Neuronal stem cell (in vitro differentiated cells): Measurements from ENCODE around the gene PLD1.

Experiments used
- DNase-seq: peaks from one replicate; pipeline ENCODE4 v3.0.0-alpha.2; 2013; ENCODE audit warnings: low spot score
- H2AFZ ChIP-seq: one replicate; pipeline ENCODE4 v1.6.1; 2013; ENCODE audit warnings: mild to moderate bottlenecking, low read length, inconsistent platforms
- H2AK5ac ChIP-seq: 2 replicates; pipeline ENCODE4 v1.6.1; 2013; ENCODE audit warnings: low read depth, mild to moderate bottlenecking, inconsistent platforms, low read length, moderate library complexity, mixed read lengths
- H2BK120ac ChIP-seq: 2 replicates; pipeline ENCODE4 v1.6.1; 2013; ENCODE audit warnings: low read depth, mild to moderate bottlenecking, inconsistent platforms, low read length, moderate library complexity, mixed read lengths
- H2BK12ac ChIP-seq: one replicate; pipeline ENCODE4 v1.6.1; 2013; ENCODE audit warnings: low read length, inconsistent platforms
- H2BK15ac ChIP-seq: 2 replicates; pipeline ENCODE4 v1.6.1; 2013; ENCODE audit warnings: mild to moderate bottlenecking, low read length, inconsistent platforms, mixed read lengths
- H2BK5ac ChIP-seq: one replicate; pipeline ENCODE4 v1.6.1; 2013; ENCODE audit warnings: inconsistent platforms, mild to moderate bottlenecking, low read length, moderate library complexity
- H3K14ac ChIP-seq: one replicate; pipeline ENCODE4 v1.6.1; 2013; ENCODE audit warnings: low read length, inconsistent platforms
- H3K18ac ChIP-seq: 2 replicates; pipeline ENCODE4 v1.6.1; 2013; ENCODE audit warnings: low read length, inconsistent platforms
- H3K23ac ChIP-seq: 2 replicates; pipeline ENCODE4 v1.6.1; 2013; ENCODE audit warnings: low read depth, mild to moderate bottlenecking, mixed read lengths, low read length, inconsistent platforms; ENCODE audit not compliant: poor library complexity
- H3K27ac ChIP-seq: replicated peaks from 3 replicates; pipeline ENCODE4 v1.5.1; 2013; ENCODE audit warnings: low read length, inconsistent platforms
- H3K27me3 ChIP-seq, 3 experiments: 2 replicates each; pipeline ENCODE4 v1.6.1; 2013; ENCODE audit warnings: low read length in 3 of 3, mild to moderate bottlenecking in 2 of 3, inconsistent platforms in 1 of 3, low read depth in 1 of 3, mixed read lengths in 1 of 3, moderate library complexity in 1 of 3; ENCODE audit not compliant: control insufficient read depth in 3 of 3, insufficient read depth in 3 of 3
- H3K36me3 ChIP-seq, 2 donors: replicated peaks in 1 of 2; 2 replicates each; pipeline ENCODE4 v1.6.1; 2013; ENCODE audit warnings: low read length in 2 of 2; ENCODE audit not compliant: control insufficient read depth in 2 of 2, insufficient read depth in 2 of 2
- H3K4ac ChIP-seq: 2 replicates; pipeline ENCODE4 v1.6.1; 2013; ENCODE audit warnings: inconsistent platforms, mild to moderate bottlenecking, low read length, moderate library complexity
- H3K4me1 ChIP-seq, 2 donors: 1 replicate in 1 of 2; 2 replicates in 1 of 2; pipeline ENCODE4 v1.6.1; 2013; ENCODE audit warnings: low read length in 2 of 2, low read depth in 1 of 2; ENCODE audit not compliant: control insufficient read depth in 2 of 2, insufficient read depth in 1 of 2
- H3K4me2 ChIP-seq: one replicate; pipeline ENCODE4 v1.6.1; 2013; ENCODE audit warnings: mild to moderate bottlenecking, low read length, inconsistent platforms; ENCODE audit not compliant: insufficient read depth, poor library complexity, severe bottlenecking
- H3K4me3 ChIP-seq, 2 donors: 2 replicates each; pipeline ENCODE4 v1.5.1; 2013; ENCODE audit warnings: low read length in 2 of 2, mild to moderate bottlenecking in 2 of 2, inconsistent platforms in 1 of 2, moderate library complexity in 1 of 2
- H3K79me1 ChIP-seq: one replicate; pipeline ENCODE4 v1.6.1; 2013; ENCODE audit warnings: low read depth, mild to moderate bottlenecking, inconsistent platforms, low read length, moderate library complexity
- H3K9ac ChIP-seq: one replicate; pipeline ENCODE4 v1.6.1; 2013; ENCODE audit warnings: mild to moderate bottlenecking, low read depth, low read length, inconsistent platforms; ENCODE audit not compliant: poor library complexity
- H3K9me3 ChIP-seq, 2 donors: replicated peaks in 1 of 2; 2 replicates each; pipeline versions ENCODE3 to v1.6.1; 2013; ENCODE audit warnings: low read length in 2 of 2, mild to moderate bottlenecking in 2 of 2, inconsistent platforms in 1 of 2, low read depth in 1 of 2, mixed read lengths in 1 of 2, moderate library complexity in 1 of 2; ENCODE audit not compliant: control insufficient read depth in 2 of 2, insufficient read depth in 1 of 2
- H4K8ac ChIP-seq: one replicate; pipeline ENCODE4 v1.6.1; 2013; ENCODE audit warnings: low read depth, mild to moderate bottlenecking, inconsistent platforms, low read length, moderate library complexity
- H4K91ac ChIP-seq: one replicate; pipeline ENCODE4 v1.6.1; 2013; ENCODE audit warnings: low read length, low read depth, mild to moderate bottlenecking, inconsistent platforms; ENCODE audit not compliant: poor library complexity
- WGBS, 2 donors: extraction: QIAGEN DNeasy Blood & Tissue Kit; methylation state at CpG; one replicate each; pipeline ENCODE4 v1.1.7; 2013; ENCODE audit warnings: missing lambda C conversion rate in 2 of 2, mixed read lengths in 1 of 2; ENCODE audit not compliant: insufficient read length in 2 of 2, insufficient replicate concordance in 1 of 2; ENCODE audit errors: extremely low coverage in 2 of 2; 5-methylcytosine and 5-hydroxymethylcytosine counted together

PLD1 gene

GRCh38 chr3:171811913-171812335 is 1.6 kb upstream of the PLD1 start:
- no peak overlapping the region for H3K14ac ChIP-seq
- H3K36me3 ChIP-seq: no peaks in the 10 kb centered on the region
- H2BK12ac ChIP-seq: no peak overlapping the region
- H3K9me3 ChIP-seq: no peaks in the 10 kb centered on the region
- no peak overlapping the region for H3K4me2 ChIP-seq
- H2AK5ac ChIP-seq: no peak overlapping the region
- no peak overlapping the region for H2BK15ac ChIP-seq
- H3K18ac ChIP-seq: no peak overlapping the region
- no CpG with 5 or more reads among the region's 9 CpGs for WGBS, 2 donors
- H3K4ac ChIP-seq: no peak overlapping the region
- H3K23ac ChIP-seq: no peak overlapping the region
- H4K8ac ChIP-seq: no peak overlapping the region
- no peak overlapping the region for H3K27ac ChIP-seq
- no peak overlapping the region for H2BK5ac ChIP-seq
- H3K27me3 ChIP-seq: peaks cover 4 to 28% (median 25%) of the 10 kb centered on the region in 3 experiments
- H4K91ac ChIP-seq: no peak overlapping the region
- no peak for DNase-seq
- H2AFZ ChIP-seq: no peak overlapping the region
- H3K79me1 ChIP-seq: no peaks in the 10 kb centered on the region
- H3K4me3 ChIP-seq: no peak overlapping the region
- H3K9ac ChIP-seq: no peak overlapping the region
- H2BK120ac ChIP-seq: no peak overlapping the region
- H3K4me1 ChIP-seq: peaks cover 5 to 9% of the 10 kb centered on the region in 2 donors

DNA sequence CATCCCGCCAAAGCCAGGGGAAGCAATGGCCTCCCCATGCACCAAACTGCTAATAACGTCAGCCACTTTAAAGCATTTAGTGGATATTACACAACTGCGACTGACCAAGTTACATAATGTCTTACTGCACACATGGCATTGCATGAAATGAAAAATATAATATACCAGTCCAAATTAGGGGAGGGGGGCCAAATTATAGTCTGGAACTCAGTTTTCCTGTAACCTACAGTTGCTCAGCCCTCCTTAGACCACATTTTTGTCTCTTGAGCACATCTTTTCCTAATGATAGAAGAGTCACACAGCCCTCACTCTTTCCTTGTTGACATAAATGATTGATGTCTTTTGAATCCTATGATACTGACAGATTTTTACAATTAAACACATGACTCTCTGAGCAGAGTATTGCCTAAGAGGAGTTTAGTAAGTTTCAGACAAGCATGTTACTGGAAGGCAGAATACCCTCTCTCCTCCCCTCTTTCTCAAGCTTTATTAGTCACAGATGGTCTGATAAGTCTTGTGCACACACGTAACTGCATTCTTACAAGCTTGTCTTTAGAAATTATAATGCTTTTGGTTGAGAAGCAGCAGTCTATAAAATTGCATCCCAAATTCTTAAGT is 1.1 kb upstream of the PLD1 start:
- no peak overlapping the region for H2BK12ac ChIP-seq
- no peak overlapping the region for H3K14ac ChIP-seq
- no peak overlapping the region for H3K27ac ChIP-seq
- H3K79me1 ChIP-seq: no peaks in the 10 kb centered on the region
- no peak overlapping the region for H4K8ac ChIP-seq
- H2AK5ac ChIP-seq: no peak overlapping the region
- H3K18ac ChIP-seq: no peak overlapping the region
- no peak overlapping the region for H2BK15ac ChIP-seq
- no peak overlapping the region for H3K9ac ChIP-seq
- H2AFZ ChIP-seq: no peak overlapping the region
- no peak for DNase-seq
- H4K91ac ChIP-seq: no peak overlapping the region
- no peak overlapping the region for H2BK120ac ChIP-seq
- H3K4me1 ChIP-seq: peaks cover 5 to 9% of the 10 kb centered on the region in 2 donors
- H3K23ac ChIP-seq: no peak overlapping the region
- H3K9me3 ChIP-seq: no peaks in the 10 kb centered on the region
- no peak overlapping the region for H3K4me2 ChIP-seq
- H3K36me3 ChIP-seq: no peaks in the 10 kb centered on the region
- peaks cover 4 to 28% (median 25%) of the 10 kb centered on the region in 3 experiments for H3K27me3 ChIP-seq
- H2BK5ac ChIP-seq: no peak overlapping the region
- no peak overlapping the region for H3K4ac ChIP-seq
- H3K4me3 ChIP-seq: no peak overlapping the region
- WGBS, 2 donors: no CpG with 5 or more reads among the region's 4 CpGs

DNA sequence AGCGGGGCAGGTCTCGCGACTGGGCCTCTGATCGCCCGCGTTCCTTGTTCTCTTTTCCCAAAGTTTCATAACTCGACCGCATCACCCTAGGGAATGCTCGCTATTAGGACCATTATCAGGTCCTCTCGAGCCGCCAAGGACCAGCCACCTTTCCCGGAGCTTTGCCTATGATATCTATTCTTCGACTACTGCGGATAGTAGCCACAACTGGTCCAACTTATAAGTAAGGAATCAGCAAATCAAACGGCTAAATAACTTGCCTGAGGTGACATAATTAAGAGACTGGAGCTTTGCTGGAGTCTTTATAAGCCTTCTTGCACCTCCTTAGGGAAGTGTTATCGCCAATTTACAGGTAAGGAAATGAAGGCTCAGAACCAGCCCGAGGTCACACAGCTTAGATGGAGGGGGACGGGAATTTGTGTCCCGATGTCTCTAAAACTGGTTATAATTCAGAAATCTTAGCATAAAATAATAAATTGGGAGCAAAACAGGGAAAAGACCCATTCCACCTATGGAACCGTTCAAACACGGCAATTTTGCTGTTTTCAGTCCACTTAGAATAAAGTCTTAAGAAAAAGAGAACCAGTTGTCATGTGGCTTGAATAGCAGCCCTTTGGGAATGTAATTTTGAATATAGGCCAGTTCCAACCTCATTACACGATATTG is 479 bp upstream of the PLD1 start:
- WGBS, 2 donors: no CpG with 5 or more reads among the region's 22 CpGs
- H3K27ac ChIP-seq: no peak overlapping the region

DNA sequence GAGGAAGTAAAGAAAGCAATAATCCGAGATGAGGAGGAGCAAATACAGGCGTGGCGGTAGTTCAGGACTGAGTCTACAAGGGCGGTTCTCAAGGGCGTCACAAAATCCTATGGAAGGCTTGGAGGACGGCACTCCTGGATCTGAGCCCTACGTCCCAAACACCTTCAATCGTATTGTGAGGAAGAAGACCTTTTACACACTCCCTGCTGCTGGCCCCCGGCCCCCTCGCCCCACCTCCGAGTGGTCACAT is 747 bp downstream of the PLD1 start:
- Histone ChIP-seq H2BK12ac (no peak overlapping the region), H2BK120ac (peak overlapping the region; percentile 72), H3K27ac (no peak overlapping the region), H2BK15ac (peak overlapping the region; percentile 97), H3K4me3 (peak overlapping the region; percentile 62 to 81), H3K4me1 (peaks cover 5 to 9% of the 10 kb centered on the region in 2 donors), H4K91ac (no peak overlapping the region), H4K8ac (no peak overlapping the region), H3K36me3 (no peaks in the 10 kb centered on the region), H2BK5ac (peak overlapping the region; percentile 95), H3K9me3 (no peaks in the 10 kb centered on the region), H2AK5ac (no peak overlapping the region), H3K18ac (peak overlapping the region; percentile 97), H3K23ac (peak overlapping the region; percentile 89), H3K14ac (peak overlapping the region; percentile 56), H3K79me1 (no peaks in the 10 kb centered on the region), H3K9ac (peak overlapping the region; percentile 88), H2AFZ (peak overlapping the region; percentile 99), H3K4ac (no peak overlapping the region), H3K4me2 (peak overlapping the region; percentile 98), H3K27me3 (peaks cover 4 to 28% (median 25%) of the 10 kb centered on the region in 3 experiments)
- no peak for DNase-seq
- WGBS, 2 donors: no CpG with 5 or more reads among the region's 11 CpGs

More for the DNA sequence above, 479 bp upstream of the PLD1 start:
- no peaks in the 10 kb centered on the region for H3K79me1 ChIP-seq
- no peak overlapping the region for H4K91ac ChIP-seq
- no peak overlapping the region for H2BK5ac ChIP-seq
- DNase-seq: peak; percentile 15
- H3K18ac ChIP-seq: peak overlapping the region; percentile 97
- H3K4me3 ChIP-seq: peak overlapping the region; percentile 62 to 81
- peak overlapping the region; percentile 67 for H2BK15ac ChIP-seq
- no peak overlapping the region for H4K8ac ChIP-seq
- H2AFZ ChIP-seq: peak overlapping the region; percentile 99
- H3K14ac ChIP-seq: no peak overlapping the region
- H3K4ac ChIP-seq: no peak overlapping the region
- H3K9me3 ChIP-seq: no peaks in the 10 kb centered on the region
- no peak overlapping the region for H2BK120ac ChIP-seq
- H3K4me2 ChIP-seq: peak overlapping the region; percentile 98
- H3K4me1 ChIP-seq: peaks cover 5 to 9% of the 10 kb centered on the region in 2 donors
- H3K27me3 ChIP-seq: peaks cover 4 to 28% (median 25%) of the 10 kb centered on the region in 3 experiments
- H3K36me3 ChIP-seq: no peaks in the 10 kb centered on the region
- H2BK12ac ChIP-seq: no peak overlapping the region
- no peak overlapping the region for H2AK5ac ChIP-seq
- H3K9ac ChIP-seq: no peak overlapping the region
- no peak overlapping the region for H3K23ac ChIP-seq
